GM21526 (cell line): Measurements from ENCODE around the gene TCP11.
"Not testable (repeated sequence)": the region's sequence is repeated elsewhere in the genome, so short reads cannot be mapped to it uniquely, and the experiment has no call there.

ENCODE experiments used
- ATAC-seq: cut with Tn5 transposase; IDR thresholded peaks from one replicate; pipeline ENCODE4 v1.9.1; 2021; ENCODE audit warnings: moderate library complexity; ENCODE audit not compliant: unreplicated experiment, low FRiP score

The TCP11 gene

DNA sequence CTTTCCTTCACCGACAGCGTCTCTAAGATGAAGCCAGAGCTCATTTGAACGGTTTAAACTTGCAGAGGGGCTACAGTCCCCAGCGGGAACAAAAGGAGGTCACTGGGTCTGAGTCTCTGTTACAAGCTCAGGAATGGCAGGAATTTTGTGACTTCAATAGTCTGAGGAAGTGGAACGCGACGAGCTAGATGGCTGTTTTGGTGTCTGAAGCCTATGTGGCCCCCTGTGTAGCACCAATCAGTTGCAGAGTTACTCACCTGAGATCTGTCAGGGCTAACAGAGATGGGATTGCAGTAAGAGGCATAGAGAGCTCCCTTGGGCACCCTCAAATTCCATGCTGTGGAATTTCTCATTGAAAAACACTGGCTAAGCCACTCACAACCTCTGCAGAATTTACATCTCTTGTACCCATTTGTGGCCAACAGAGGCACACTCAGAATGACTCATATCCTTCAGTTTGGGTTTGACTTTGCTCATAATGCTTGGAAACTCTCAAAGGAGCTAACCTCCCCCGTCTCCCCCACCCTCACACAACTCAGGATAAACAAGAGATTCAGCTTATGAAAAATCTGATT lies 7.1 kb upstream of the TCP11 start:
- no peak for ATAC-seq

DNA sequence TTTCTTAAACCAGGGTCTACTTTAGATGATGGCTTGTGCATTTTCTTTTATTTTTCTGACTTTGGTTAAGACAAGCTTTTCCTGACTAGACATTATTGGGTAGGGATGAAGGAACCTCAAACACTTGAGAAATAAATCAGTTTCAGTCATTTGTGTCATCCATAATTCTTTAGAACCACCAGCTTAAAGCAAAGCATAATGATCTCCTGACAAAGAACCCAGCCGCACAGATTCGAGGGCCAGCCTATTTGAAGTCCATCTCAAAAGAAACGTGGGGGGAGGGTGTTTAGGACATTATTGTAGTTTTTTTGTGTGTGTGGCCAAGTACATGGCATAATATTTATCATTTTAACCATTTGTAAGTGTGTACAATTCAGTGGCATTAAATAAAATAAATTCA lies 6.3 kb upstream of the TCP11 start:
- no peak for ATAC-seq

DNA sequence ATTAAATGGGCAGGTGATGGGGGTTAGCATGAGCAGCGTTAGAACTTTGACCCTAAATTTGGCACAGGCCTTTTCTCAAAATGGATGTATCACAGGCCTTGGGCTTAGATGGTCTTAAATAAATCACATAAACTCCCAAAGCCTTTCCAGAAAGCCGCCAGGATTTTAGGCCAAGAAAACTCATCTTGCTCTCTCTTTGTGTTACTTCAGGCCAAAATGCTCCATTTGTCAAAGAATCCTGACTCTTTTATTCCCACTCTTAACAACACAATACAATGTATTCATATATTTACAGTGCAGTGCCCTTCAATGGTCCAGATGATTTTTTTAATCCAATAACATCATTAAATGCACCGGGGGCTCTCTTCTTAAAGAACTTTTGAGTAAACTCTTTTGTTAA lies 5.9 kb upstream of the TCP11 start:
- ATAC-seq = no peak

GRCh38 chr6:35146453-35146852 lies 5.3 kb upstream of the TCP11 start:
- ATAC-seq = no peak

DNA sequence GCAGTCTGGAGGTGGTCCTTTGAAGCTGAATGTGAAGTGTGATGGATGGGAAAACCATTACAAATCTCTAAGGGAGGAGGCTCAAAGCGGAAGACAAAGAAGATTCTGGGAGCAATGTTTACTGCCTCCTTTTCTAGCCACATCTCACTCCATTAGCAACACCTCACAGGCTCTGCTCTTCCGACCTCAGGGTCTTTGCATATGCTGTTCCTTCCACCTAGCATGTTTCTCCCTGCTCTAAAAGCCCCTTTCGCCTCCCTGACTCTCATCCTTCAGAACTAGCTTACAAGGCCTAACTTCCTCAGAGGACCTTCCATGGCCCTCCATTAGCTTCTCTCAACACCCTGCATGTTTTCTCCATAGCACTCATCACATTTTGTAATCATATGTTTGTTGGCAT lies 4.6 kb upstream of the TCP11 start:
- ATAC-seq = no peak

GRCh38 chr6:35142588-35143569 lies 1.7 kb upstream of the TCP11 start:
- no peak for ATAC-seq

DNA sequence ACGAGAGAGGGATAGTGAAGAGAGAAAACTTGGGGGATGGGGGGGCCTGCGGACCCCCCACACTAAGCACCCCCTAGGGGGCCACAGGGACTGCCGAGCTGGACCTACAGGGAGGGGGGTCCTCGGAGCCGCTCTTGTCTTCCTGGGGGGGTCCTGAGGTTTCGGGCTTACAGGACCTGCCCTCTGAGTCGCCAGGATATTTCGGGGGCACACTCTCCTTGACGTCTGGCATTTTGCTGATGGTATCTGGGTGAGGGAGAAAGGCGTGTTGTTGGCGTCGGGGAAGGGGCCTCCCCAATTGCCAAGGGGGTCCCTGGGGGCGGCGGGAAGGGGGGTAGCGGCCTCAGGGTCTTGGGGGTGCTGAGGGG lies 516 bp downstream of the TCP11 start:
- ATAC-seq = no peak

- no peak for ATAC-seq
These were observed 1.1 kb downstream of the TCP11 start for GRCh38 chr6:35139924-35140638.

GRCh38 chr6:35139470-35139869 lies 1.7 kb downstream of the TCP11 start:
- ATAC-seq = no peak

GRCh38 chr6:35138191-35138590 lies 2.9 kb downstream of the TCP11 start:
- not testable (repeated sequence) for ATAC-seq

DNA sequence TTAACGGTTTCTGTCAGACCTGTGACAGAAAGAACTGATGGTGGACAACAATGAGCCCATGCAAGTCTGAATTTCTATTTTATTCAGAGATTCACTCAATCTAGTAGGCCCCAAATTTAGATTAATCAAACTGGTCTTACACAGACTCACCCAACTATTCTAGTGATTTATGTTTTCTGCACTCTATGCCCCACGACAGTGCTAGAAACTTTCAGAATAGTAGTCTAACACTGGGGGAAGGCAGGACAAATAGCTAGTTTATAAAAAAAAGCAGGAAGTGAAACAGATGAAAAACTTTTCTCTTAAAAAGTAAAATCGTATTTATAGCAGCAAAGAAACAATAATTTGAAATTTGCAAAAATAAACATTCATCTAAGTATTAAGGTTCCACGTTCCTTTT lies 5.0 kb downstream of the TCP11 start:
- ATAC-seq = no peak

DNA sequence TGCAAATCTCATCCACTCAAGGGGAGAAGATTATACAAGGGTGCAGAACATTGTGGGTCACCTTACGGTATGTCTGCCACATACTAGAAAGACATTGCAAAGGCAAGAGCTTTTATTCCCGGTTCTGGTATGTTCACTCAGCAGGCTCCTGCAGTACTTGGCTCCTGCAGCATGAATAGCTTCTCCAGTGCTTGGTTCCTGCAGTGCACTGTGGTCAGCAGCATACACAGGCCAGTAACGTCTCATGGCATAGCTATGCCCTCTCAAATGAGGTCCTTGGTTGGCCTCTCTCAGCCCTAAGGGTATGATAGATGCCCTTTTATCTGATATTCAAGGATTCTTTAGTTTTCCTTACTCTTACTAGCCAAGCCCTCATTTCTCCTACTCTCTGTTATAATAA lies 12.6 kb downstream of the TCP11 start:
- ATAC-seq = no peak

DNA sequence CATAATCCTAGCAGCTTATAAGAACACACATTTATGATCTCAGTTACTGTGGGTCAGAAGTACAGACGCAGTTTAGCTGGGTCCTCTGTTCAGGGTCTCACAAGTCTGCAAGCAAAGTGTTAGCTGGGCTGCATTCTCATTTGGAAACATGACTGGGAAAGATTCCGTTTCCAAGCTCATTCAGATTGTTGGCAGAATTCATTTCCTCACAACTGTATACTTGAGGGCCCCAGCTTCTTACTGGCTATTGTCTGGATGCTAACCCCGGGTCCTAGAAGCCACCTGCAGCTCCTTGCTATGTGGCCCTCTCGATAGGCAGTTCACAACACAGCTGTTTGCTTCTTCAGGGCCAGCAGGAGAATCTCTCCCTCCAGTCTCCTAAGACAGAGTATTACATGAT lies 13.1 kb downstream of the TCP11 start:
- ATAC-seq = no peak

GRCh38 chr6:35124356-35124755 lies 16.8 kb downstream of the TCP11 start:
- ATAC-seq = no peak

GRCh38 chr6:35120746-35121145 lies 20.4 kb downstream of the TCP11 start:
- ATAC-seq = no peak

DNA sequence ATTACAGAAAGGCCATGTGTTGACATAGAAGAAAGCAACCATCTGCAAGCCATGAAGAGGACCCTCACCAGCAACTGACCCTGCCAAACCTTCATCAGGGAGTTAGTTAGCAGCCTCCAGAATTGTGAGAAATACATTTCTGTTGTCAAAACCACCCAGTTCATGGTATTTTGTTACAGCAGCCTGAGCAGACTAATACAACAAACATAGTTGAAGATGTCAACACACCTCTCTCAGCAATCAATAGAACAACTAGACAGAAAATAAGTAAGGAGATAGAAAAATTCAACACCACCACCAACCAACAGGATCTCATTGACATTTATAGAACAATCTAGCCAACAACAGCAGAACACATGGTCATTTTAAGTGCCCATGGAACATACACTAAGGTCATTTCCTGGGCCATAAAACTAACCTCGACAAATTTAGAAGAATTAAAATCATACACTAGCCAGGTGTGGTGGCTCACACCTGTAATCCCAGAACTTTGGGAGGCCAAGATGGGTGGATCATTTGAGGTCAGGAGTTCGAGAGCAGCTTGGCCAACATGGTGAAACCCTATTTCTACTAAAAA lies 32.7 kb downstream of the TCP11 start:
- ATAC-seq = no peak

- not testable (repeated sequence) for ATAC-seq
These were observed 33.4 kb downstream of the TCP11 start for GRCh38 chr6:35107761-35108160.

DNA sequence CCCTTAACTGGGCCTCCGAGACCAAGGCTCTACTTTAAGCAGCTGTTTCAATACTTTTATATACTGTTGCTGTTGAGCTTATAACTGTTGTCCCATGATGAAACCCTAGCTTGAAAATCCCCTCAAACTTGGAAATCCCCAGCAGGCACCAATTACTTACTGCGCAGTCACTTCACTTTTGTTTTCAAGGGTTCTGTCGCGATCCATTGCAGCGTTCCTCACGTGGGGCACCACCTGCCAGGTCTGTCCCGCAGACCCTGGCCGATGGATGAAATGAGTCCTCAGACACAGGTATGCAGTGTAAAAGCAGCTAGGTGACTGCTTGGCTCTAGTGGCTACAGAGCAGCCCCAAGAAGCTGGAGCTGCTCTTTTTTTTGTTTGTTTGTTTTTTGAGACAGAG lies 33.9 kb downstream of the TCP11 start:
- not testable (repeated sequence) for ATAC-seq

DNA sequence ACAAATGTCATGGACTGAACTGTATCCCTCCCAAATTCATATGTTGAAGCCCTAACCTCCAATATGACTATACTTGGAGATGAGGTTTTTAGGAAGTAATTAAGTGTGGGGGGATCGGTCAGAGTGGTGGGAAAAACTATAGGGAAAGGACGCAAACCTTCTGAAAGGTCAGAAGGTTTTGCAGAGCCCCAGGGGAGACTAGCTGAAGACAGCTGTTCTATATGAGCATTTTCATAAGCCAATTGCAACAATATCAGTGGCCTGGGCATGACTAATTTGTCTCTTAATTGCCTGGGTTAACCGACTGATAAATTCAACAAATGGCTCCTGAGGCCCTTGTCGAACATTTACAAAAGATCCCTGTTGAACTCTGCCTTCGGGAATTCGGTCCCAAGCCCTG lies 35.1 kb downstream of the TCP11 start:
- not testable (repeated sequence) for ATAC-seq

DNA sequence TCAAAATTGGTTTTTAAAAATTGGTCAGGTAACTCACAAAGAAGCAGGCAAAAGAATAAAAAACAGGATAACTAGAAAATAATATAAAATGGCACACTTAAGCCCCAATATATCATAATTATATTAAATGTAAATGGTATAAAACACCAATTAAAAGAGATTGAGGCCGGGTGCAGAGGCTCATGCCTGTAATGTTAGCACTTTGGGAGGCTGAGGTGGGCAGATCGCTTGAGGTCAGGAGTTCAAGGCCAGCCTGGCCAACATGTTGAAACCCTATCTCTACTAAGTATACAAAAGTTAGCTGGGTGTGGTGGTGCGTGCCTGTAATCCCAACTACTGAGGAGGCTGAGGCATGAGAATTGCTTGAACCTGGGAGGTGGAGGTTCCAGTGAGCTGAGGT lies 36.1 kb downstream of the TCP11 start:
- ATAC-seq = no peak

- no peak for ATAC-seq
These were observed 42.0 kb downstream of the TCP11 start for GRCh38 chr6:35099116-35099515.
